Osteoblast (primary cell): ENCODE measurements around the gene POLR2H. TPM values are rescaled to one million over a fixed set of nuclear protein-coding genes. Genes with fewer than 3 reads are reported as not detected.

Experiments used
- DNase-seq: peaks from one replicate; pipeline ENCODE4 v3.0.0; 2011; ENCODE audit warnings: low spot score, mixed read lengths; ENCODE audit not compliant: insufficient read length; ENCODE audit errors: missing footprints
- H2AFZ ChIP-seq: 2 replicates; pipeline ENCODE4 v1.6.0; 2011; ENCODE audit warnings: mild to moderate bottlenecking, low read length
- H3K27ac ChIP-seq: 2 replicates; pipeline ENCODE4 v1.5.1; 2011; ENCODE audit warnings: mild to moderate bottlenecking, low read depth, low read length, moderate library complexity
- H3K27me3 ChIP-seq: 2 replicates; pipeline ENCODE4 v1.6.0; 2012; ENCODE audit warnings: mild to moderate bottlenecking, control low read depth, inconsistent platforms, low read length, moderate library complexity; ENCODE audit not compliant: insufficient read depth
- H3K36me3 ChIP-seq: 2 replicates; pipeline ENCODE4 v1.5.1; 2011; ENCODE audit warnings: mild to moderate bottlenecking, low read length, control low read depth, moderate library complexity; ENCODE audit not compliant: insufficient read depth
- H3K4me1 ChIP-seq: 2 replicates; pipeline ENCODE4 v1.5.1; 2011; ENCODE audit warnings: mild to moderate bottlenecking, low read length, control low read depth, moderate library complexity; ENCODE audit not compliant: insufficient read depth
- H3K4me2 ChIP-seq: 2 replicates; pipeline ENCODE4 v1.6.0; 2011; ENCODE audit warnings: mild to moderate bottlenecking, low read length; ENCODE audit not compliant: insufficient read depth
- H3K4me3 ChIP-seq: fragments of 200-600 bp; sonication (generic); 3 replicates; pipeline ENCODE4 v1.5.1; 2012; ENCODE audit warnings: mild to moderate bottlenecking, low read length, inconsistent platforms; ENCODE audit not compliant: insufficient read depth
- H3K79me2 ChIP-seq: 2 replicates; pipeline ENCODE4 v1.6.0; 2012; ENCODE audit warnings: mild to moderate bottlenecking, low read length, control low read depth, inconsistent platforms; ENCODE audit not compliant: insufficient read depth
- H3K9me3 ChIP-seq: 2 replicates; pipeline ENCODE4 v1.5.1; 2011; ENCODE audit warnings: low read depth, low read length, control low read depth
- H4K20me1 ChIP-seq: 2 replicates; pipeline ENCODE4 v1.6.0; 2012; ENCODE audit warnings: mild to moderate bottlenecking, low read length, control low read depth; ENCODE audit not compliant: insufficient read depth
- CTCF ChIP-seq: IDR thresholded peaks from 2 replicates; pipeline ENCODE4 v1.5.1; 2011; ENCODE audit warnings: mild to moderate bottlenecking, low read depth, low read length, moderate library complexity; ENCODE audit errors: extremely low read depth
- total RNA-seq: library from RNA; depleted of rRNA; stranded (reverse); fragments of >200 nt; gene quantifications from 2 replicates; pipeline ENCODE4 v1.2.3, GENCODE V29; 2012

Gene POLR2H
- total RNA-seq, 1 donor: 61.2 TPM

- TF ChIP-seq CTCF: no peak
- Histone ChIP-seq H4K20me1 (no peaks in the 10 kb centered on the region), H3K79me2 (no peaks in the 10 kb centered on the region), H3K4me1 (no peaks in the 10 kb centered on the region), H3K27ac (no peak overlapping the region), H3K4me2 (no peak overlapping the region), H3K36me3 (no peaks in the 10 kb centered on the region), H2AFZ (no peak overlapping the region), H3K4me3 (no peak overlapping the region), H3K9me3 (no peaks in the 10 kb centered on the region), H3K27me3 (peaks cover 24% of the 10 kb centered on the region)
- peak; percentile 70 for DNase-seq
Observed at GRCh38 chr3:184384856-184385422, 23.4 kb downstream of the POLR2H start.

GRCh38 chr3:184386047-184386806 is 24.7 kb downstream of the POLR2H start:
- Histone ChIP-seq H3K27me3 (peaks cover 26% of the 10 kb centered on the region), H4K20me1 (no peaks in the 10 kb centered on the region), H3K79me2 (no peaks in the 10 kb centered on the region), H3K4me3 (no peak overlapping the region), H3K27ac (no peak overlapping the region), H3K4me2 (no peak overlapping the region), H2AFZ (no peak overlapping the region), H3K36me3 (no peaks in the 10 kb centered on the region), H3K9me3 (no peaks in the 10 kb centered on the region), H3K4me1 (no peaks in the 10 kb centered on the region)
- TF ChIP-seq CTCF: no peak
- peak; percentile 79 for DNase-seq

GRCh38 chr3:184387174-184387714 is 25.7 kb downstream of the POLR2H start:
- Histone ChIP-seq H3K4me3 (no peak overlapping the region), H3K27me3 (peaks cover 16% of the 10 kb centered on the region)

More at GRCh38 chr3:184387174-184387714, 25.7 kb downstream of the POLR2H start:
- no peak for TF ChIP-seq CTCF
- Histone ChIP-seq H2AFZ (no peak overlapping the region), H3K9me3 (no peaks in the 10 kb centered on the region), H3K36me3 (no peaks in the 10 kb centered on the region), H4K20me1 (no peaks in the 10 kb centered on the region), H3K4me1 (no peaks in the 10 kb centered on the region), H3K79me2 (no peaks in the 10 kb centered on the region), H3K27ac (no peak overlapping the region), H3K4me2 (no peak overlapping the region)
- DNase-seq: peak; percentile 78
